ENCODE measurements around the gene HSD17B14. TPM values are rescaled to one million over a fixed set of nuclear protein-coding genes. Genes with fewer than 3 reads are reported as not detected.

The HSD17B14 gene
- total and polyA plus RNA-seq, 2 donors (not counting 1 experiment from before 2014, with no cell fraction given): 4.5 to 11.1 TPM

DNA sequence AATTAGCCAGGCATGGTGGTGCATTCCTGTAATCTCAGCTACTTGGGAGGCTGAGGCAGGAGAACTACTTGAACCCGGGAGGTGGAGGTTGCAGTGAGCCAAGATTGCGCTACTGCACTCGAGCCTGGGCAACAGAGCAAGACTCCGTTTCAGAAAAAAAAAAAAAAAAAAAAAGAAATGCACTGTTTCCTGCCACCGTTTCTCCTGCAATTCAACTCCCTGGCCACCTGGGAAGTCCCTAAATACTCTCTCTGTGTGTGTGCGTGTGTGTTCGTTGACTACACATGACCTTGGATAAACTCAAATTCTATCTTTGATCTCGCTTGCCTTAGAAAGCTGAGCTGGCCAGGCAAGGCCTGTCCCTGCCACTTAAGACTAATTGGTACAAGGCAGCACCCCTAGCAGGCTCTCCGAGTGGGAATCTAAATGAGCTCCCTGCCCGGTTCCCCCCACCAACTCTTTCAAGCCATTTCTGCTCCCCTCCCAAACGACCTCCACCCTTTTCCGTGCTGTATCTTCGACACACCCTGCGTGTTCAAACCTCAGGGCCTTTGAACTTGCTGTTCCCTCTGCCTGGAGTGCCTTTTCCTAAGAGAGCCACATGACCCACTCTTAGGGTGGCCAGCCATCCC lies 20.3 kb downstream of the HSD17B14 start:
- H3K36me3 ChIP-seq (ENCODE audit: control insufficient read depth, insufficient read depth, low read length): no peaks in the 10 kb centered on the region
- no peaks in the 10 kb centered on the region for H3K9me3 ChIP-seq (ENCODE audit: control insufficient read depth, insufficient read depth, low read depth, low read length)
- no peaks in the 10 kb centered on the region for H3K27me3 ChIP-seq (ENCODE audit: control insufficient read depth, insufficient read depth, low read length)
- peaks cover 7% of the 10 kb centered on the region for H3K4me1 ChIP-seq (ENCODE audit: control insufficient read depth, extremely low read depth, insufficient read depth, low read length)
- H3K4me3 ChIP-seq (replicated peaks in 1 of 4; ENCODE audit: control extremely low read depth in 1 of 4, insufficient read depth in 1 of 4, low read depth in 3 of 4, low read length in 4 of 4): no peak overlapping the region
- DNase-seq (ENCODE audit: low read depth in 2 of 2): peak in 1 of 2 donors; percentile 11
- no peak overlapping the region for H2AFZ ChIP-seq (ENCODE audit: low read length)
- H3K4me2 ChIP-seq (ENCODE audit: extremely low read depth, insufficient read depth, low read length): no peak overlapping the region
- no peaks in the 10 kb centered on the region for H4K20me1 ChIP-seq (ENCODE audit: control insufficient read depth, extremely low read depth, insufficient read depth, low read length)
- no peak overlapping the region for H3K27ac ChIP-seq (ENCODE audit: insufficient read depth, low read length)
- H3K9ac ChIP-seq (ENCODE audit: insufficient read depth, low read length): no peak overlapping the region
- H3K79me2 ChIP-seq (ENCODE audit: control insufficient read depth, insufficient read depth, low read length): no peaks in the 10 kb centered on the region
- TF ChIP-seq EZH2 (IDR thresholded peaks at IDR 0.05; ENCODE audit: low read length, missing control alignments) (no peak), CTCF (conservative IDR thresholded peaks at IDR 0.05 in 1 of 2, IDR thresholded peaks at IDR 0.05 in 1 of 2; ENCODE audit: low read depth in 1 of 2, low read length in 2 of 2) (no peak)

DNA sequence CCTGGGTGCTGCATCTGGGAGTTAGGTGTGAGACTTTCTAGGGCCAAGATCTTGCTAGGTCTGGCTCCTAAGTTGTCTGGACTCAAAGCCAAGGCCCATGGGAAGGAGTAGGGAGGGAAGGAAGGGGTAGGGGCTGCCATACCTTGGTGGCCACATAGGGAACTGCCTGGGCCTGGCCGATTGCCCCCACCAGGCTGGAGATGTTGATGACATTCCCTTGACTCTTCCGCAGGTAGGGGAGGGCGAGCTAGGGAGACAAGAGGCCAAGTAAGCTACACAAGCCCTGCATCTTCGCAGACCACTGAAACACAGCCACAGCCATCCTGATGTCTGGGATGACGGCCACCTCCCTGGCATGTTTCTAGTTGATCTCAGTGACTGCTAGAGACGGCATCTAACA lies 21.4 kb downstream of the HSD17B14 start:
- TF ChIP-seq EZH2 (IDR thresholded peaks at IDR 0.05; ENCODE audit: low read length, missing control alignments): no peak
- TF ChIP-seq CTCF (conservative IDR thresholded peaks at IDR 0.05 in 1 of 2, IDR thresholded peaks at IDR 0.05 in 1 of 2; ENCODE audit: low read depth in 1 of 2, low read length in 2 of 2): no peak
- Histone ChIP-seq H3K27ac (ENCODE audit: insufficient read depth, low read length) (no peak overlapping the region), H3K4me1 (ENCODE audit: control insufficient read depth, extremely low read depth, insufficient read depth, low read length) (peaks cover 7% of the 10 kb centered on the region), H3K4me2 (ENCODE audit: extremely low read depth, insufficient read depth, low read length) (no peak overlapping the region), H3K79me2 (ENCODE audit: control insufficient read depth, insufficient read depth, low read length) (no peaks in the 10 kb centered on the region), H2AFZ (ENCODE audit: low read length) (no peak overlapping the region), H3K4me3 (replicated peaks in 1 of 4; ENCODE audit: control extremely low read depth in 1 of 4, insufficient read depth in 1 of 4, low read depth in 3 of 4, low read length in 4 of 4) (no peak overlapping the region), H3K27me3 (ENCODE audit: control insufficient read depth, insufficient read depth, low read length) (no peaks in the 10 kb centered on the region), H3K36me3 (ENCODE audit: control insufficient read depth, insufficient read depth, low read length) (no peaks in the 10 kb centered on the region), H3K9ac (ENCODE audit: insufficient read depth, low read length) (no peak overlapping the region), H4K20me1 (ENCODE audit: control insufficient read depth, extremely low read depth, insufficient read depth, low read length) (no peaks in the 10 kb centered on the region), H3K9me3 (ENCODE audit: control insufficient read depth, insufficient read depth, low read depth, low read length) (no peaks in the 10 kb centered on the region)
- DNase-seq (ENCODE audit: low read depth in 2 of 2): no peak

DNA sequence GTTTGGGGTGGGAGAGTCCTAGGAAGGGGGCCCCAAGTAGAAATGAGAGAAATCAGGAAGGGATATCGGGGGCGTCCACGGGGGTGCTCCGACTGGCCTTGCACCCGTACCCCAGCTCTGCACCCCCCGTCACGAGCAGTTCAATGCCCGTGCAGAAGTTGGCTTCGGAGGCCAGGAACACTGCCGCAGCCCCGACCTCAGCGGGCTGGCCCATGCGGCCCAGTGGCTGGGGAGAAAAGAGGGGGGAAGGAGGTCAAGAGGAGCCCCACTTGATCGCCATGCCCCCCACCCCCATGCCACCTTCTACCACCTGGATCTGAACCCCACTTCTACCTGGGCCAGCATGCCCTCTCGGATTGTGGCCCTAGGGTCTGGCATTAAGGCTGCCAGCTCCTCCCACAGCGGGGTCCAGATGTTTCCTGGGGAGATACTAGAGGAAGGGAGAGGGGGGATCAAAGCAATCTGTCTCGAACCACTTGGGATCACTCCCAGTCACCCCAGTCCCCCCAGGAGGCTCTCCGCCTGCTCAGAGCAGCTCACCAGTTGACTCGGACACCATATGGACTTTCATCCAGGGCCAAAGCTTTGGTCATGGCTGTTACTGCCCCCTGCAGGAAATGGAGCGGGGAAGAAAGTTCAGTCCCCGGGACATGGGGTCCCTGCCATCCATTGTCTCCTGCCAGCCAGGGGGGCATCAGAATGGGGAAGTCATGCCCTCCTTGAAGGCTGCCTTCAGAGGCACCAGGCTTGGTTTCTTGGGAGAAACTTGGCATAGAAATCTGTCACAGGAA lies 23.0 kb downstream of the HSD17B14 start:
- Histone ChIP-seq H3K4me3 (replicated peaks in 1 of 4; ENCODE audit: control extremely low read depth in 1 of 4, insufficient read depth in 1 of 4, low read depth in 3 of 4, low read length in 4 of 4) (no peak overlapping the region), H3K4me1 (ENCODE audit: control insufficient read depth, extremely low read depth, insufficient read depth, low read length) (no peaks in the 10 kb centered on the region), H3K36me3 (ENCODE audit: control insufficient read depth, insufficient read depth, low read length) (no peaks in the 10 kb centered on the region), H3K9ac (ENCODE audit: insufficient read depth, low read length) (no peak overlapping the region), H3K4me2 (ENCODE audit: extremely low read depth, insufficient read depth, low read length) (no peak overlapping the region), H3K9me3 (ENCODE audit: control insufficient read depth, insufficient read depth, low read depth, low read length) (no peaks in the 10 kb centered on the region), H4K20me1 (ENCODE audit: control insufficient read depth, extremely low read depth, insufficient read depth, low read length) (no peaks in the 10 kb centered on the region), H3K27me3 (ENCODE audit: control insufficient read depth, insufficient read depth, low read length) (no peaks in the 10 kb centered on the region), H3K27ac (ENCODE audit: insufficient read depth, low read length) (no peak overlapping the region), H2AFZ (ENCODE audit: low read length) (no peak overlapping the region), H3K79me2 (ENCODE audit: control insufficient read depth, insufficient read depth, low read length) (no peaks in the 10 kb centered on the region)
- no peak for DNase-seq (ENCODE audit: low read depth in 2 of 2)
- TF ChIP-seq EZH2 (IDR thresholded peaks at IDR 0.05; ENCODE audit: low read length, missing control alignments) (no peak), CTCF (conservative IDR thresholded peaks at IDR 0.05 in 1 of 2, IDR thresholded peaks at IDR 0.05 in 1 of 2; ENCODE audit: low read depth in 1 of 2, low read length in 2 of 2) (peak in 1 of 2 donors; percentile 27)
